GM13977 (cell line): ENCODE data around the gene CALCA.

Source experiments
- DNase-seq: peaks from one replicate; pipeline ENCODE4 v3.0.0; 2012; ENCODE audit warnings: low spot score
- CTCF ChIP-seq: IDR thresholded peaks from 2 replicates; pipeline ENCODE4 v1.5.1; 2012; ENCODE audit warnings: mild to moderate bottlenecking, control low read depth; ENCODE audit not compliant: insufficient read depth; ENCODE audit errors: extremely low read depth, missing control alignments
- in situ Hi-C: fragments of 300-500 bp; cut with MboI; formaldehyde crosslinking; loops from one replicate; pipeline ENCODE4 v1.12.0; 2022; ENCODE audit warnings: low sequenced_read_pairs, low pct_unique_long_range_greater_than_20kb, mixed read lengths, inconsistent platforms; ENCODE audit not compliant: unreplicated experiment

Gene CALCA

GRCh38 chr11:14972581-14973495 is 687 bp upstream of the CALCA start:
- DNase-seq, result no peak
- in situ Hi-C loops, result no loop called here
- no peak for TF ChIP-seq CTCF

- TF ChIP-seq CTCF, result peak; percentile 70
- in situ Hi-C loops, result no loop called here
- DNase-seq, result no peak
These were observed 2.2 kb downstream of the CALCA start for GRCh38 chr11:14969901-14970323.

GRCh38 chr11:14967581-14968243 is 4.4 kb downstream of the CALCA start:
- no peak for TF ChIP-seq CTCF
- DNase-seq, result no peak
- in situ Hi-C loops, result no loop called here

- in situ Hi-C loops, result no loop called here
- no peak for TF ChIP-seq CTCF
- DNase-seq, result no peak
These were observed 16.0 kb downstream of the CALCA start for GRCh38 chr11:14956111-14956510.

- in situ Hi-C loops, result no loop called here
- DNase-seq, result no peak
- no peak for TF ChIP-seq CTCF
These were observed 17.6 kb downstream of the CALCA start for GRCh38 chr11:14954581-14954980.

GRCh38 chr11:14953904-14954303 is 18.2 kb downstream of the CALCA start:
- no peak for TF ChIP-seq CTCF
- no peak for DNase-seq
- in situ Hi-C loops, result no loop called here
